GM18498 (cell line): Measurements from ENCODE around the gene TUBGCP2.

Experiments used
- ATAC-seq: cut with Tn5 transposase; IDR thresholded peaks from one replicate; pipeline ENCODE4 v1.9.1; 2021; ENCODE audit warnings: mild to moderate bottlenecking, moderate library complexity; ENCODE audit not compliant: unreplicated experiment

The TUBGCP2 gene

GRCh38 chr10:133308421-133309099, at the start of gene TUBGCP2, which contains the start of gene ZNF511:
TSS of gene TUBGCP2 (minus strand) at chr10:133308872. CDS start at chr10:133302941, 5,931 bp downstream.
TSS of gene ZNF511 (plus strand) at chr10:133308914. CDS start at chr10:133308944, 30 bp downstream.
- peak; percentile 83 for ATAC-seq

GRCh38 chr10:133357285-133358161, 48.9 kb upstream of the TUBGCP2 start, which contains the start of gene FUOM:
TSS of gene FUOM (minus strand) at chr10:133358019. CDS start at chr10:133358007, 12 bp downstream.
- ATAC-seq: peak; percentile 63

GRCh38 chr10:133356549-133357284, 48.0 kb upstream of the TUBGCP2 start:
- no peak for ATAC-seq

GRCh38 chr10:133355991-133356390, 47.3 kb upstream of the TUBGCP2 start:
- ATAC-seq: no peak

- no peak for ATAC-seq
Measured at GRCh38 chr10:133355266-133355665, 46.6 kb upstream of the TUBGCP2 start.

- no peak for ATAC-seq
Measured at GRCh38 chr10:133354672-133355240, 46.1 kb upstream of the TUBGCP2 start.

GRCh38 chr10:133353988-133354605, 45.4 kb upstream of the TUBGCP2 start:
- no peak for ATAC-seq

GRCh38 chr10:133353202-133353959, 44.7 kb upstream of the TUBGCP2 start:
- ATAC-seq: no peak

- ATAC-seq: no peak
Measured at GRCh38 chr10:133351408-133352318, 43.0 kb upstream of the TUBGCP2 start.

- no peak for ATAC-seq
Measured at GRCh38 chr10:133350950-133351329, 42.3 kb upstream of the TUBGCP2 start.

GRCh38 chr10:133350283-133350949, 41.7 kb upstream of the TUBGCP2 start:
- no peak for ATAC-seq

GRCh38 chr10:133349577-133350011, 40.9 kb upstream of the TUBGCP2 start:
- no peak for ATAC-seq

GRCh38 chr10:133349160-133349568, 40.5 kb upstream of the TUBGCP2 start:
- ATAC-seq: no peak

GRCh38 chr10:133347710-133348517, 39.2 kb upstream of the TUBGCP2 start:
- no peak for ATAC-seq

GRCh38 chr10:133346413-133346812, 37.7 kb upstream of the TUBGCP2 start:
- ATAC-seq: no peak

GRCh38 chr10:133344236-133344635, 35.6 kb upstream of the TUBGCP2 start:
- ATAC-seq: no peak

GRCh38 chr10:133343558-133343957, 34.9 kb upstream of the TUBGCP2 start:
- no peak for ATAC-seq
